GM23338 (cell line): ENCODE results near the gene OPRL1. TPM values are rescaled to one million over a fixed set of nuclear protein-coding genes. Genes with fewer than 3 reads are reported as not detected.
A peak's percentile ranks its signal among the peaks of the same experiment; 100 is the strongest.

Source experiments
- ATAC-seq: fragments of 200-7000 bp; cut with Tn5 transposase; 3 replicates; pipeline ENCODE4 v1.9.1; 2020
- DNase-seq: peaks from one replicate; pipeline ENCODE4 v3.0.0-alpha.2; 2015; ENCODE audit warnings: low spot score
- H2AFZ ChIP-seq: fragments of 200-600 bp; sonication (generic); 2 replicates; pipeline ENCODE4 v1.8.0; 2016; ENCODE audit warnings: antibody characterized with exemption, mild to moderate bottlenecking, moderate library complexity
- H3F3A ChIP-seq: fragments of 200-600 bp; sonication (generic); replicated peaks from 2 replicates; pipeline ENCODE4 v1.8.0; 2017; ENCODE audit warnings: antibody characterized with exemption, mixed run types, low read depth
- H3K27ac ChIP-seq: fragments of 200-600 bp; sonication (generic); 2 replicates; pipeline ENCODE4 v1.6.1; 2016; ENCODE audit warnings: low read depth
- H3K27me3 ChIP-seq: fragments of 200-600 bp; sonication (generic); 2 replicates; pipeline ENCODE4 v1.8.0; 2016; ENCODE audit warnings: mild to moderate bottlenecking, mixed run types, moderate library complexity; ENCODE audit not compliant: insufficient read depth
- H3K36me3 ChIP-seq: fragments of 200-600 bp; sonication (generic); 2 replicates; pipeline ENCODE4 v1.8.0; 2016; ENCODE audit warnings: mild to moderate bottlenecking; ENCODE audit not compliant: insufficient read depth
- H3K4me1 ChIP-seq: fragments of 200-600 bp; sonication (generic); 2 replicates; pipeline ENCODE4 v1.8.0; 2016; ENCODE audit warnings: mild to moderate bottlenecking, moderate library complexity; ENCODE audit not compliant: insufficient read depth
- H3K4me2 ChIP-seq: fragments of 200-600 bp; sonication (generic); 2 replicates; pipeline ENCODE4 v1.7.1; 2017; ENCODE audit warnings: mixed run types
- H3K4me3 ChIP-seq: fragments of 200-600 bp; sonication (generic); 2 replicates; pipeline ENCODE4 v1.6.1; 2016; ENCODE audit warnings: mixed run types
- H3K79me2 ChIP-seq: fragments of 200-600 bp; sonication (generic); replicated peaks from 2 replicates; pipeline ENCODE4 v1.8.0; 2017; ENCODE audit warnings: mild to moderate bottlenecking; ENCODE audit not compliant: insufficient read depth
- H3K9me2 ChIP-seq: fragments of 200-600 bp; sonication (generic); 2 replicates; pipeline ENCODE4 v1.8.0; 2017; ENCODE audit not compliant: insufficient read depth
- H4K20me1 ChIP-seq: fragments of 200-600 bp; sonication (generic); replicated peaks from 2 replicates; pipeline ENCODE4 v1.8.0; 2017; ENCODE audit warnings: mild to moderate bottlenecking; ENCODE audit not compliant: insufficient read depth
- H3K27ac Mint-ChIP-seq: 2 replicates; pipeline ENCODE4 v1.8.0; 2020; ENCODE audit warnings: inconsistent platforms, mild to moderate bottlenecking, moderate library complexity, mixed read lengths
- H3K27me3 Mint-ChIP-seq: 3 replicates; pipeline ENCODE4 v1.8.0; 2022; ENCODE audit warnings: low read depth, mild to moderate bottlenecking, moderate library complexity, mixed read lengths, inconsistent platforms; ENCODE audit not compliant: insufficient read depth, poor library complexity
- H3K36me3 Mint-ChIP-seq: 3 replicates; pipeline ENCODE4 v1.8.0; 2021; ENCODE audit warnings: low read depth, mild to moderate bottlenecking, inconsistent platforms, moderate library complexity, mixed read lengths
- H3K4me1 Mint-ChIP-seq: 3 replicates; pipeline ENCODE4 v1.8.0; 2020; ENCODE audit warnings: mild to moderate bottlenecking, inconsistent platforms, mixed read lengths
- H3K4me3 Mint-ChIP-seq: 3 replicates; pipeline ENCODE4 v1.8.0; 2021; ENCODE audit warnings: moderate library complexity, mild to moderate bottlenecking, inconsistent platforms, mixed read lengths
- H3K9me3 Mint-ChIP-seq: 3 replicates; pipeline ENCODE4 v1.8.0; 2020; ENCODE audit warnings: moderate library complexity, mild to moderate bottlenecking, inconsistent platforms, mixed read lengths
- EZH2 ChIP-seq: fragments of 200-600 bp; sonication (generic); IDR thresholded peaks from one replicate; pipeline ENCODE4 v1.8.0; 2017; ENCODE audit warnings: antibody characterized with exemption, mild to moderate bottlenecking, low read depth; ENCODE audit not compliant: unreplicated experiment
- JUNB ChIP-seq: IDR thresholded peaks from one replicate; pipeline ENCODE4 v1.6.1; 2016; ENCODE audit warnings: antibody characterized with exemption; ENCODE audit not compliant: unreplicated experiment
- NANOG ChIP-seq: IDR thresholded peaks from 2 replicates; pipeline ENCODE4 v1.6.1; 2016; ENCODE audit warnings: antibody characterized with exemption, borderline replicate concordance
- POLR2AphosphoS5 ChIP-seq: IDR thresholded peaks from 2 replicates; pipeline ENCODE4 v1.6.1; 2016; ENCODE audit warnings: antibody characterized with exemption, low read depth
- STAT1 ChIP-seq: IDR thresholded peaks from one replicate; pipeline ENCODE4 v1.6.1; 2016; ENCODE audit warnings: antibody characterized with exemption; ENCODE audit not compliant: unreplicated experiment
- ZNF331 ChIP-seq: fragments of 250-450 bp; sonication (Bioruptor Pico); IDR thresholded peaks from 2 replicates; pipeline ENCODE4 v1.5.0; 2020; ENCODE audit warnings: low read depth, mild to moderate bottlenecking, moderate library complexity
- polyA plus RNA-seq: library from polyadenylated mRNA; unstranded; fragments of >200 nt; fragmentation: Nextera tagmentation; extraction: Ambion mirVana; gene quantifications from 2 replicates; pipeline ENCODE4 v1.2.1, GENCODE V29; 2016
- total RNA-seq: library from RNA; depleted of rRNA; stranded (reverse); fragments of >200 nt; shearing (Covaris generic); gene quantifications from 2 replicates; pipeline ENCODE4 v1.2.3, GENCODE V29; 2014
- TF ChIP-seq, protein P1 (sequence below): IDR thresholded peaks from 2 replicates; pipeline ENCODE4 v1.6.1; 2016; ENCODE audit warnings: antibody characterized with exemption
- TF ChIP-seq, protein P2 (sequence below): IDR thresholded peaks from one replicate; pipeline ENCODE4 v1.6.1; 2018; ENCODE audit warnings: antibody characterized with exemption; ENCODE audit not compliant: unreplicated experiment
- TF ChIP-seq, protein P3 (sequence below), 2 experiments: fragments of 200-600 bp in 1 of 2; sonication (generic) in 1 of 2; conservative IDR thresholded peaks; 2 replicates each; pipeline versions ENCODE4 v1.5.1 to v1.6.1; 2016 to 2017; ENCODE audit warnings: antibody characterized with exemption in 2 of 2, low read depth in 2 of 2, mild to moderate bottlenecking in 2 of 2, moderate library complexity in 1 of 2

OPRL1 gene
- total and polyA plus RNA-seq, 2 experiments from 2014 or later, result 0.27 to 1.1 TPM

DNA sequence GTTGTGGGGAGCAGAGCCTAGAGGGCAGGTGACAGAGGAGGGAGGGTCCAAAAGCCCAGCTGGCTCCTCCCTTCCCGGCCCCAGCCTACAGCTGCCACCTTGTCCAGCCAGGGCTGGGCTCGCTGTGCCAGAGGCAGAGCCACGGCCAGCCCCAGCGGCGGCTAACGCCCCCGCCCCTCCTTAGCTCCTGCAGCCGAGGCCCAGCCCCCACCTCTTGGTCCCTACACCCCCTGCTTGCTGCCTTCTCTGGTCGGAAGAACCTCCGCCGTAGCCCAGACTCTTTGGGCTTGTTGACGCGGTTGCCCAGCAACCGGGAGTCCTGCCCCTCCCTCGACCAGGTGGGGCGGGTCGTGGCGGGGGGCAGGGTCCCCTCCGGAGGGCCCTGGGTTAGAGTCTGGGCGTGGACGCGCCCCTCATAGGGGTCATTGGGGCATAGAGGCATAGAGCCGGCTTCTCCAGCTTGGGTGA is 4.8 kb downstream of the OPRL1 start:
- Histone ChIP-seq H3K36me3 (no peaks in the 10 kb centered on the region), H2AFZ (peak overlapping the region; percentile 94), H3F3A (0 out of 2 replicates have a peak, but pooled peaks cover 7% of the 10 kb centered on the region), H4K20me1 (no peaks in the 10 kb centered on the region), H3K9me2 (no peaks in the 10 kb centered on the region), H3K79me2 (no peaks in the 10 kb centered on the region), H3K4me1 (peaks cover 16% of the 10 kb centered on the region; the same call in 1 of the 2 replicates), H3K4me3 (peak overlapping the region; percentile 62), H3K27me3 (peaks cover 50% of the 10 kb centered on the region), H3K27ac (no peak overlapping the region), H3K4me2 (peak overlapping the region; percentile 90)
- peak; percentile 50 for ATAC-seq
- Mint-ChIP-seq H3K4me3 (peak overlapping the region; percentile 83), H3K4me1 (peaks cover 24% of the 10 kb centered on the region), H3K27ac (no peak overlapping the region), H3K9me3 (peaks cover 3% of the 10 kb centered on the region; the same call in 1 of the 3 replicates), H3K27me3 (peaks cover 55% of the 10 kb centered on the region), H3K36me3 (no peaks in the 10 kb centered on the region; the same call in 2 of the 3 replicates)
- DNase-seq, result peak; percentile 69
- TF ChIP-seq NANOG, result no peak
- TF ChIP-seq EZH2, result peak; percentile 5
- TF ChIP-seq JUNB, result no peak
- no peak for TF ChIP-seq POLR2AphosphoS5
- TF ChIP-seq, protein P1, sequence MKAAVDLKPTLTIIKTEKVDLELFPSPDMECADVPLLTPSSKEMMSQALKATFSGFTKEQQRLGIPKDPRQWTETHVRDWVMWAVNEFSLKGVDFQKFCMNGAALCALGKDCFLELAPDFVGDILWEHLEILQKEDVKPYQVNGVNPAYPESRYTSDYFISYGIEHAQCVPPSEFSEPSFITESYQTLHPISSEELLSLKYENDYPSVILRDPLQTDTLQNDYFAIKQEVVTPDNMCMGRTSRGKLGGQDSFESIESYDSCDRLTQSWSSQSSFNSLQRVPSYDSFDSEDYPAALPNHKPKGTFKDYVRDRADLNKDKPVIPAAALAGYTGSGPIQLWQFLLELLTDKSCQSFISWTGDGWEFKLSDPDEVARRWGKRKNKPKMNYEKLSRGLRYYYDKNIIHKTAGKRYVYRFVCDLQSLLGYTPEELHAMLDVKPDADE, result no peak

DNA sequence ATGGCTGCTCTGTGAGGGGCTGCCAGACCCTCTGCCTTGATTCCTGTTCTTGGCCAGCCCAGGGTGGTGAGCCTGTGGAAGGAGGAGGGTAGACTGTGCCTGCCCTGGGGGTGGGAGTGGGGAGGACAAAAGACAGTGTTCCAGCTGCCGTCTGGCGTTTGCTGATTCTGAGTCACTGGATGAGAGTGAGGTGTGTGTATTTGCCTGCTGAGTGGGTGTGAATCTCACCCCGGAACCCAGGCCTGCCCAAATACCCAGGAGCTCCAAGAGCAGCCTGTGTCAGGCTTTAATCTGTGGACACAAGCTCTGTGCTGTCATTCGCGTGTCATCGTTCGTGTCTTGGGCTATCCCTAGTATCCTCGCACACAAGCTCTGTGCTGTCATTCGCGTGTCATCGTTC is 6.9 kb downstream of the OPRL1 start:
- no peak overlapping the region for H3K4me3 Mint-ChIP-seq
- Histone ChIP-seq H2AFZ (no peak overlapping the region), H3K4me2 (no peak overlapping the region), H3K4me1 (peaks cover 16% of the 10 kb centered on the region; the same call in 1 of the 2 replicates), H3K27me3 (peaks cover 37% of the 10 kb centered on the region), H4K20me1 (no peaks in the 10 kb centered on the region), H3F3A (0 out of 2 replicates have a peak, but pooled peaks cover 2% of the 10 kb centered on the region), H3K79me2 (no peaks in the 10 kb centered on the region), H3K4me3 (no peak overlapping the region), H3K27ac (no peak overlapping the region), H3K36me3 (no peaks in the 10 kb centered on the region), H3K9me2 (no peaks in the 10 kb centered on the region)
- no peak for DNase-seq
- no peak overlapping the region for H3K27ac Mint-ChIP-seq
- ATAC-seq, result no peak
- peaks cover 16% of the 10 kb centered on the region for H3K4me1 Mint-ChIP-seq
- peaks cover 3% of the 10 kb centered on the region; the same call in 1 of the 3 replicates for H3K9me3 Mint-ChIP-seq
- peaks cover 41% of the 10 kb centered on the region for H3K27me3 Mint-ChIP-seq
- no peaks in the 10 kb centered on the region; the same call in 2 of the 3 replicates for H3K36me3 Mint-ChIP-seq
- no peak for TF ChIP-seq STAT1
- no peak for TF ChIP-seq EZH2
- no peak for TF ChIP-seq NANOG
- no peak for TF ChIP-seq ZNF331
- no peak for TF ChIP-seq POLR2AphosphoS5
- TF ChIP-seq, protein P2, sequence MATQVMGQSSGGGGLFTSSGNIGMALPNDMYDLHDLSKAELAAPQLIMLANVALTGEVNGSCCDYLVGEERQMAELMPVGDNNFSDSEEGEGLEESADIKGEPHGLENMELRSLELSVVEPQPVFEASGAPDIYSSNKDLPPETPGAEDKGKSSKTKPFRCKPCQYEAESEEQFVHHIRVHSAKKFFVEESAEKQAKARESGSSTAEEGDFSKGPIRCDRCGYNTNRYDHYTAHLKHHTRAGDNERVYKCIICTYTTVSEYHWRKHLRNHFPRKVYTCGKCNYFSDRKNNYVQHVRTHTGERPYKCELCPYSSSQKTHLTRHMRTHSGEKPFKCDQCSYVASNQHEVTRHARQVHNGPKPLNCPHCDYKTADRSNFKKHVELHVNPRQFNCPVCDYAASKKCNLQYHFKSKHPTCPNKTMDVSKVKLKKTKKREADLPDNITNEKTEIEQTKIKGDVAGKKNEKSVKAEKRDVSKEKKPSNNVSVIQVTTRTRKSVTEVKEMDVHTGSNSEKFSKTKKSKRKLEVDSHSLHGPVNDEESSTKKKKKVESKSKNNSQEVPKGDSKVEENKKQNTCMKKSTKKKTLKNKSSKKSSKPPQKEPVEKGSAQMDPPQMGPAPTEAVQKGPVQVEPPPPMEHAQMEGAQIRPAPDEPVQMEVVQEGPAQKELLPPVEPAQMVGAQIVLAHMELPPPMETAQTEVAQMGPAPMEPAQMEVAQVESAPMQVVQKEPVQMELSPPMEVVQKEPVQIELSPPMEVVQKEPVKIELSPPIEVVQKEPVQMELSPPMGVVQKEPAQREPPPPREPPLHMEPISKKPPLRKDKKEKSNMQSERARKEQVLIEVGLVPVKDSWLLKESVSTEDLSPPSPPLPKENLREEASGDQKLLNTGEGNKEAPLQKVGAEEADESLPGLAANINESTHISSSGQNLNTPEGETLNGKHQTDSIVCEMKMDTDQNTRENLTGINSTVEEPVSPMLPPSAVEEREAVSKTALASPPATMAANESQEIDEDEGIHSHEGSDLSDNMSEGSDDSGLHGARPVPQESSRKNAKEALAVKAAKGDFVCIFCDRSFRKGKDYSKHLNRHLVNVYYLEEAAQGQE, result no peak
- TF ChIP-seq, protein P3, sequence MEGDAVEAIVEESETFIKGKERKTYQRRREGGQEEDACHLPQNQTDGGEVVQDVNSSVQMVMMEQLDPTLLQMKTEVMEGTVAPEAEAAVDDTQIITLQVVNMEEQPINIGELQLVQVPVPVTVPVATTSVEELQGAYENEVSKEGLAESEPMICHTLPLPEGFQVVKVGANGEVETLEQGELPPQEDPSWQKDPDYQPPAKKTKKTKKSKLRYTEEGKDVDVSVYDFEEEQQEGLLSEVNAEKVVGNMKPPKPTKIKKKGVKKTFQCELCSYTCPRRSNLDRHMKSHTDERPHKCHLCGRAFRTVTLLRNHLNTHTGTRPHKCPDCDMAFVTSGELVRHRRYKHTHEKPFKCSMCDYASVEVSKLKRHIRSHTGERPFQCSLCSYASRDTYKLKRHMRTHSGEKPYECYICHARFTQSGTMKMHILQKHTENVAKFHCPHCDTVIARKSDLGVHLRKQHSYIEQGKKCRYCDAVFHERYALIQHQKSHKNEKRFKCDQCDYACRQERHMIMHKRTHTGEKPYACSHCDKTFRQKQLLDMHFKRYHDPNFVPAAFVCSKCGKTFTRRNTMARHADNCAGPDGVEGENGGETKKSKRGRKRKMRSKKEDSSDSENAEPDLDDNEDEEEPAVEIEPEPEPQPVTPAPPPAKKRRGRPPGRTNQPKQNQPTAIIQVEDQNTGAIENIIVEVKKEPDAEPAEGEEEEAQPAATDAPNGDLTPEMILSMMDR (conservative IDR thresholded peaks at IDR 0.05; ENCODE audit: low read depth in 2 of 2), result no peak
- no peak for TF ChIP-seq JUNB
